HG03103 (cell line): ENCODE data around the gene PFAS.
"Not testable (repeated sequence)": the region's sequence is repeated elsewhere in the genome, so short reads cannot be mapped to it uniquely, and the experiment has no call there.

Source experiments
- ATAC-seq: cut with Tn5 transposase; IDR thresholded peaks from one replicate; pipeline ENCODE4 v1.9.1; 2021; ENCODE audit warnings: low read depth; ENCODE audit not compliant: unreplicated experiment

PFAS gene

GRCh38 chr17:8248751-8249607 is at the start of gene PFAS:
Gene PFAS (plus strand): TSS chr17:8249289. CDS start chr17:8253938, 4,649 bp downstream.
- ATAC-seq: no peak

- no peak for ATAC-seq
Measured at GRCh38 chr17:8204761-8205555, 44.1 kb upstream of the PFAS start.

GRCh38 chr17:8206536-8206935 is 42.6 kb upstream of the PFAS start:
- ATAC-seq: no peak

GRCh38 chr17:8209907-8210760 is 39.0 kb upstream of the PFAS start, which contains the start of gene AURKB:
Gene AURKB (minus strand): TSS chr17:8210575. CDS start chr17:8210224, 351 bp downstream.
- ATAC-seq: peak; percentile 88

GRCh38 chr17:8210761-8211458 is 38.2 kb upstream of the PFAS start:
- ATAC-seq: no peak

- ATAC-seq: no peak
Measured at GRCh38 chr17:8212312-8213180, 36.5 kb upstream of the PFAS start.

- not testable (repeated sequence) for ATAC-seq
Measured at GRCh38 chr17:8214000-8214399, 35.1 kb upstream of the PFAS start.

GRCh38 chr17:8220783-8221662 is 28.1 kb upstream of the PFAS start:
- ATAC-seq: no peak

- no peak for ATAC-seq
Measured at GRCh38 chr17:8221663-8222379, 27.3 kb upstream of the PFAS start.

- ATAC-seq: no peak
Measured at GRCh38 chr17:8222380-8222629, 26.8 kb upstream of the PFAS start.

GRCh38 chr17:8222630-8223355 is 26.3 kb upstream of the PFAS start:
- ATAC-seq: no peak

GRCh38 chr17:8223356-8224126 is 25.5 kb upstream of the PFAS start:
- ATAC-seq: no peak

GRCh38 chr17:8224891-8225812 is 23.9 kb upstream of the PFAS start:
- no peak for ATAC-seq

- no peak for ATAC-seq
Measured at GRCh38 chr17:8225813-8226535, 23.1 kb upstream of the PFAS start.
